Neural crest cell (in vitro differentiated cells): Measurements from ENCODE around the gene TCTN1. TPM values are rescaled to one million over a fixed set of nuclear protein-coding genes. Genes with fewer than 3 reads are reported as not detected.

ENCODE experiments used
- DNase-seq: peaks from one replicate; pipeline ENCODE4 v3.0.0; 2021; ENCODE audit warnings: low read depth, mixed read lengths, low spot score
- H3K27ac Mint-ChIP-seq: one replicate; pipeline ENCODE4 v1.8.0; 2021; ENCODE audit warnings: mild to moderate bottlenecking, mixed read lengths; ENCODE audit not compliant: unreplicated experiment
- H3K27me3 Mint-ChIP-seq: 2 replicates; pipeline ENCODE4 v1.8.0; 2021; ENCODE audit warnings: low read depth, mild to moderate bottlenecking, mixed read lengths
- H3K36me3 Mint-ChIP-seq: 2 replicates; pipeline ENCODE4 v1.8.0; 2021; ENCODE audit warnings: low read depth, mild to moderate bottlenecking, mixed read lengths
- H3K4me1 Mint-ChIP-seq: 2 replicates; pipeline ENCODE4 v1.8.0; 2021; ENCODE audit warnings: mixed read lengths
- H3K4me3 Mint-ChIP-seq: one replicate; pipeline ENCODE4 v1.8.0; 2021; ENCODE audit warnings: mild to moderate bottlenecking, mixed read lengths
- H3K9me3 Mint-ChIP-seq: 2 replicates; pipeline ENCODE4 v1.8.0; 2021; ENCODE audit warnings: mixed read lengths
- CTCF ChIP-seq: fragments of 200-600 bp; sonication (generic); conservative IDR thresholded peaks from 2 replicates; pipeline ENCODE4 v1.5.0; 2021; ENCODE audit warnings: antibody characterized with exemption, mild to moderate bottlenecking
- total RNA-seq: library from RNA; stranded (reverse); gene quantifications from 2 replicates; pipeline ENCODE4 v1.2.1, GENCODE V29; 2021

The TCTN1 gene
- total RNA-seq, 1 donor from 2014 or later, result 58.1 TPM

GRCh38 chr12:110679201-110679600 lies 65.3 kb downstream of the TCTN1 start:
- H3K27ac Mint-ChIP-seq, result no peak overlapping the region
- H3K9me3 Mint-ChIP-seq, result no peaks in the 10 kb centered on the region
- H3K4me3 Mint-ChIP-seq, result no peak overlapping the region
- no peak for DNase-seq
- peaks cover 5% of the 10 kb centered on the region for H3K36me3 Mint-ChIP-seq
- no peaks in the 10 kb centered on the region for H3K4me1 Mint-ChIP-seq
- TF ChIP-seq CTCF, result no peak
- H3K27me3 Mint-ChIP-seq, result no peaks in the 10 kb centered on the region

- DNase-seq, result no peak
- H3K4me3 Mint-ChIP-seq, result no peak overlapping the region
- TF ChIP-seq CTCF, result no peak
- H3K27ac Mint-ChIP-seq, result no peak overlapping the region
- H3K27me3 Mint-ChIP-seq, result no peaks in the 10 kb centered on the region
- H3K36me3 Mint-ChIP-seq, result no peaks in the 10 kb centered on the region
- H3K4me1 Mint-ChIP-seq, result no peaks in the 10 kb centered on the region
- no peaks in the 10 kb centered on the region for H3K9me3 Mint-ChIP-seq
Observed at GRCh38 chr12:110680032-110680431, 66.1 kb downstream of the TCTN1 start.

GRCh38 chr12:110683888-110684287 lies 70.0 kb downstream of the TCTN1 start:
- no peaks in the 10 kb centered on the region for H3K9me3 Mint-ChIP-seq
- H3K4me1 Mint-ChIP-seq, result no peaks in the 10 kb centered on the region
- no peak overlapping the region for H3K4me3 Mint-ChIP-seq
- no peak for TF ChIP-seq CTCF
- H3K27me3 Mint-ChIP-seq, result peaks cover 5% of the 10 kb centered on the region
- no peak overlapping the region for H3K27ac Mint-ChIP-seq
- DNase-seq, result no peak
- no peaks in the 10 kb centered on the region for H3K36me3 Mint-ChIP-seq

DNA sequence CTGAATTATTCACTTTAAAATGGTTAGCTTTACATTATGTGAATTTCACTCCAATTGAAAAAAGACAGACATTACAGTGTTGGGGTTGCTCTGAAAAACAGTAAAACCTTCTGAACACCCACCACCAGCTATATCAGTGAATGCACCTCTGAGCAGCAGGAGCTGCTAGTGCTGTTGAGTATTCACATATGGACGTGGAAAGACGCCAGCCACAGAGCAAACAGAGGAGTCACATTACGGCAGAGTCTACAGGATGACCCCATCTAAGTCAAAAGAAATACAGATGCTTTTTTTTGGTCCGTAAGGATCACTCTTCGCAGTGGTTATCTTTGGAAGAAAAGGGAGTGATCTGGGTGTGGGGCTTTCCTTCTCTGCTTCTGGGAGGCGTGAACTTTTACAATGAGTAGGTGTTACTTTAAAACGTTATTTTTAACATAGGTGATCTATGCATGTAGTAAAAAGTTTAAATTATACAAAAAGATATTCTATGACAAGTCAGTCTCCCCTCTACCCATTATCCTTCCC lies 70.4 kb downstream of the TCTN1 start:
- H3K9me3 Mint-ChIP-seq, result no peaks in the 10 kb centered on the region
- H3K4me1 Mint-ChIP-seq, result peaks cover 1% of the 10 kb centered on the region
- DNase-seq, result no peak
- H3K4me3 Mint-ChIP-seq, result no peak overlapping the region
- no peaks in the 10 kb centered on the region for H3K36me3 Mint-ChIP-seq
- TF ChIP-seq CTCF, result no peak
- H3K27ac Mint-ChIP-seq, result no peak overlapping the region
- peaks cover 5% of the 10 kb centered on the region for H3K27me3 Mint-ChIP-seq

DNA sequence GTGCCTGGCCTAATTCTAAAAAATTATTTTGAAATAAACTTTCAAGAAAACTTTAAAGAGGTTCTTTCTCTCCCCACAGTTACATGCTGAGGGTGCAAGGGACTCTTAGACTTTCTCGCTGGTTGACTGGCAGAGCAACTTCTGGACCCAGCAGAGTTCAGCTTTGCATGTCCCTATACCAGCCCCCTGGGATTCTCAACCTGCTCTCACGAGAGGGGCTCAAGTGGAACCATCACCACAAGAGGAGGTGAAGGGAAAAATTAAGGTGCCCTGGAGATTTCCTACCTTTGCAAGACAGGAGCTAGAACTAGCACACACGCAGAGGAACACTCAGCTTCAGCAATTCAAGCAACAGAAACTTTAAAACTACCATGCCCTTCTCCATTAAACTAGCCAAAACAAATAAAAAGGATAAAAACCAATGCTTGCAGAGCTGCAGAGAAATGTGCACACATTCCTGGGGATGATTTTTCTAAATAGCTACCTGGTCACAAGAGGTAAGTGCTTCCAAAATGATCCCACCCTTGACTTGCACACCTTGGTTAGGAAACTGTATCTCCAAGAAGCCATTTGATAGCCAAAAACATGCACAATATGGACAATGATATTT lies 72.5 kb downstream of the TCTN1 start:
- no peak for TF ChIP-seq CTCF
- peaks cover 11% of the 10 kb centered on the region for H3K4me1 Mint-ChIP-seq
- no peak for DNase-seq
- H3K36me3 Mint-ChIP-seq, result no peaks in the 10 kb centered on the region
- peak overlapping the region; percentile 60 for H3K4me3 Mint-ChIP-seq
- H3K9me3 Mint-ChIP-seq, result no peaks in the 10 kb centered on the region
- H3K27me3 Mint-ChIP-seq, result peaks cover 5% of the 10 kb centered on the region
- no peak overlapping the region for H3K27ac Mint-ChIP-seq
